ENCODE data around the gene ZNF335.

- TF ChIP-seq CTCF (IDR thresholded peaks at IDR 0.05; ENCODE audit: borderline replicate concordance, extremely low read depth, low read length, poor library complexity, severe bottlenecking) (no peak), EZH2 (IDR thresholded peaks at IDR 0.05; ENCODE audit: borderline replicate concordance, low read depth, low read length, severe bottlenecking) (no peak)
These were observed 28.4 kb downstream of the ZNF335 start for GRCh38 chr20:45943613-45944012.

Measured in DND-41 (cell line).